Inflammatory macrophage treated with lipopolysaccharide for 4 hours (primary cell): ENCODE results near the gene ACVR1.
"Not testable (repeated sequence)": the region's sequence is repeated elsewhere in the genome, so short reads cannot be mapped to it uniquely, and the experiment has no call there.

Experiments
- DNase-seq: peaks from one replicate; pipeline ENCODE4 v3.0.0-alpha.2; 2020

ACVR1 gene

GRCh38 chr2:157848213-157848612 is 27.9 kb downstream of the ACVR1 start:
- peak; percentile 29 for DNase-seq

- DNase-seq: no peak
Measured at GRCh38 chr2:157845081-157845480, 31.0 kb downstream of the ACVR1 start.

- DNase-seq: no peak
Measured at GRCh38 chr2:157843935-157844334, 32.2 kb downstream of the ACVR1 start.

- DNase-seq: no peak
Measured at GRCh38 chr2:157843081-157843480, 33.0 kb downstream of the ACVR1 start.

GRCh38 chr2:157842106-157842879 is 33.8 kb downstream of the ACVR1 start:
- DNase-seq: no peak

- no peak for DNase-seq
Measured at GRCh38 chr2:157841485-157841884, 34.6 kb downstream of the ACVR1 start.

- DNase-seq: no peak
Measured at GRCh38 chr2:157840568-157841156, 35.5 kb downstream of the ACVR1 start.

GRCh38 chr2:157839822-157840221 is 36.3 kb downstream of the ACVR1 start:
- no peak for DNase-seq

- no peak for DNase-seq
Measured at GRCh38 chr2:157839162-157839801, 36.8 kb downstream of the ACVR1 start.

GRCh38 chr2:157838442-157839161 is 37.5 kb downstream of the ACVR1 start:
- DNase-seq: peak; percentile 82

GRCh38 chr2:157837851-157838441 is 38.2 kb downstream of the ACVR1 start:
- peak; percentile 36 for DNase-seq

- no peak for DNase-seq
Measured at GRCh38 chr2:157836531-157836930, 39.6 kb downstream of the ACVR1 start.

- no peak for DNase-seq
Measured at GRCh38 chr2:157835425-157835824, 40.7 kb downstream of the ACVR1 start.

- no peak for DNase-seq
Measured at GRCh38 chr2:157835006-157835405, 41.1 kb downstream of the ACVR1 start.

GRCh38 chr2:157833721-157834120 is 42.4 kb downstream of the ACVR1 start:
- no peak for DNase-seq

- DNase-seq: no peak
Measured at GRCh38 chr2:157831573-157832315, 44.4 kb downstream of the ACVR1 start.

- DNase-seq: peak; percentile 94
Measured at GRCh38 chr2:157830696-157831570, 45.2 kb downstream of the ACVR1 start.

GRCh38 chr2:157830266-157830665 is 45.9 kb downstream of the ACVR1 start:
- DNase-seq: peak; percentile 44

GRCh38 chr2:157827377-157827776 is 48.8 kb downstream of the ACVR1 start:
- no peak for DNase-seq

- not testable (repeated sequence) for DNase-seq
Measured at GRCh38 chr2:157826644-157827043, 49.5 kb downstream of the ACVR1 start.

- peak; percentile 90 for DNase-seq
Measured at GRCh38 chr2:157825885-157826284, 50.2 kb downstream of the ACVR1 start.
